Lower leg skin (tissue), 4 donors: ENCODE results near the gene GPSM1. TPM values are rescaled to one million over a fixed set of nuclear protein-coding genes. Genes with fewer than 3 reads are reported as not detected.

Source experiments
- DNase-seq, 2 donors: peaks; one replicate each; pipeline ENCODE4 v3.0.0-alpha.2; 2019; ENCODE audit warnings: low spot score in 2 of 2
- H3K4me3 ChIP-seq: fragments of 200-600 bp; sonication (generic); 2 replicates; pipeline ENCODE4 v1.5.1; 2017; ENCODE audit warnings: mild to moderate bottlenecking, low read depth; ENCODE audit not compliant: poor library complexity, severe bottlenecking
- CTCF ChIP-seq, 3 donors: fragments of 450-650 bp; IDR thresholded peaks; one replicate each; pipeline ENCODE4 v1.5.1; 2016; ENCODE audit warnings: antibody characterized with exemption in 3 of 3, mild to moderate bottlenecking in 3 of 3, moderate library complexity in 2 of 3
- POLR2A ChIP-seq, 2 donors: fragments of 450-650 bp; IDR thresholded peaks; one replicate each; pipeline ENCODE4 v1.6.1; 2016 to 2017; ENCODE audit warnings: antibody characterized with exemption in 2 of 2, mild to moderate bottlenecking in 1 of 2, moderate library complexity in 1 of 2
- WGBS, 2 donors: methylation state at CpG; one replicate each; pipeline ENCODE4 v1.1.5; 2018; 5-methylcytosine and 5-hydroxymethylcytosine counted together
- intact Hi-C: fragments of 100-400 bp; cut with DNase I; formaldehyde crosslinking; loops from one replicate; pipeline ENCODE4 v1.15.0; 2023; ENCODE audit warnings: low total_unique reads
- total RNA-seq, 4 donors: library from RNA; depleted of rRNA; stranded (reverse); fragments of >200 nt; gene quantifications; one replicate each; pipeline ENCODE4 v1.1.0, GENCODE V29; 2016

The GPSM1 gene
- total RNA-seq, 4 donors from 2014 or later, result 21.0 to 37.1 (median 28.1) TPM

- intact Hi-C loops, result no loop called here
- no peak for DNase-seq
- H3K4me3 ChIP-seq, result no peak overlapping the region
- TF ChIP-seq POLR2A (IDR thresholded peaks at IDR 0.05) (no peak), CTCF (IDR thresholded peaks at IDR 0.05) (no peak)
- WGBS, 2 donors, result 83 to 85% methylated on average over 5 to 12 of the region's 12 CpGs
These were observed 5.7 kb downstream of the GPSM1 start for GRCh38 chr9:136333045-136333444.

- WGBS, 2 donors, result 90 to 92% methylated on average over 15 to 16 of the region's 17 CpGs
- no peak for DNase-seq
- intact Hi-C loops, result no loop called here
- no peak for TF ChIP-seq POLR2A (IDR thresholded peaks at IDR 0.05)
- no peak for TF ChIP-seq CTCF (IDR thresholded peaks at IDR 0.05)
- H3K4me3 ChIP-seq, result no peak overlapping the region
These were observed 6.1 kb downstream of the GPSM1 start for GRCh38 chr9:136333486-136333885.

- WGBS, 2 donors, result 91 to 93% methylated on average over 21 of the region's 21 CpGs
- DNase-seq, result no peak
- TF ChIP-seq CTCF (IDR thresholded peaks at IDR 0.05) (no peak), POLR2A (IDR thresholded peaks at IDR 0.05) (no peak)
- intact Hi-C loops, result no loop called here
- H3K4me3 ChIP-seq, result no peak overlapping the region
These were observed 7.2 kb downstream of the GPSM1 start for GRCh38 chr9:136334541-136334940.

- no peak overlapping the region for H3K4me3 ChIP-seq
- no peak for TF ChIP-seq CTCF (IDR thresholded peaks at IDR 0.05)
- TF ChIP-seq POLR2A (IDR thresholded peaks at IDR 0.05), result no peak
- 91 to 92% methylated on average over 23 of the region's 26 CpGs for WGBS, 2 donors
- no peak for DNase-seq
- intact Hi-C loops, result no loop called here
These were observed 8.2 kb downstream of the GPSM1 start for GRCh38 chr9:136335296-136336155.

GRCh38 chr9:136336156-136336870, 9.0 kb downstream of the GPSM1 start:
- H3K4me3 ChIP-seq, result no peak overlapping the region
- intact Hi-C loops, result no loop called here
- TF ChIP-seq CTCF (IDR thresholded peaks at IDR 0.05) (no peak), POLR2A (IDR thresholded peaks at IDR 0.05) (no peak)
- no peak for DNase-seq
- 83 to 85% methylated on average over 17 to 30 of the region's 30 CpGs for WGBS, 2 donors
